Activated CD4-positive, alpha-beta T cell treated with anti-CD3 and anti-CD28 coated beads, Interleukin-10, Interleukin-2, amounts not matched to agents 100 ng/mL and 50 ng/mL, durations not matched to agents 16 hours and 8 hours (primary cell): Measurements from ENCODE around the gene CRYBB1.

ENCODE experiments used
- DNase-seq: peaks from one replicate; pipeline ENCODE4 v3.0.0-alpha.2; 2020

Gene CRYBB1

GRCh38 chr22:26550498-26551033 lies 67.3 kb downstream of the CRYBB1 start:
- DNase-seq: no peak

GRCh38 chr22:26549902-26550497 lies 67.8 kb downstream of the CRYBB1 start:
- no peak for DNase-seq
